ENCODE results near the gene MCC.

The MCC gene

DNA sequence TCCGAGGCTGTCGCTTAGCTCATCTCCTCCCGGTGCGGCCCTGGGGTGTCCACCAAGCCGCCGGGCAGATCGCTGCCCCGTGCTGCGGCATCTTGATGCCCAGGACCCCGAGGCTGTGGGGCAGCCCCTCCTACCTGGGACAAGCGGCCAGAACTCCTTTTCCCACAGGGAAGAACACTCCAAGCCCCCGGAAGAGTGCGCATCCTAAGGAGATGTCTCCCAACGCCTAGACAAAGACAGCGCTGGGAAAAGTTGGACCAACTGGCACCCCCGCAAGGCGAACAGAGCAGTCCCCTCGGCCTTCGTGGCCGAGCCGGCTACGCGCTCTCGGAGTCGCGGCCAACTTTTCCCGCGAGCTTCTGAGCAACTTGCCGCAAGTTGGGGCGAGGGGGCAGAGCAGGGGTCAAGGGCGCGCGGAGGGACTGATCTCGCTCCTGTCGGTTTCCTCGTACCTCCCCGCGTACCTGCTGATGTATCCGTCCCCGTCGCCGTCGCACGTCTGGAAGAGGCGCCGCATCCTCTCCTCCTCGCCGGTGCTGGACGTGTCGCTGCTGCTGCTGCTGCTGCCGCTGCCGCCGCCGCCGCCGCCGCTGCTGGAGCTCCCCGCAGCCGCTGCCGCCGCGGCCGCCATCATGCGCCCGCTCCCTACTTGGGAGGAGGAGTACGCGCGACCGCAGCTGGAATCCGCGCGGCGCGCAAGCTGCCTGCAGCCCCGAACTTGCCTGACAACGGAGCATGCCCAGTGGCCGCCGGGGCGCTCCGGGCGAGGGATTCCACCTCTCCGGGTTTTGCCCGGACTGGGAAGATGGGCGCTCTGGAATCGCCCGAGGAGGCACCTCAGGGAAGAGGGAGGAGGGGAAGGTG, at the start of gene MCC:
MCC (minus strand) TSS at position 673 of the 864 bp plus-strand sequence.
- DNase-seq (ENCODE audit: low read depth) = no peak

DNA sequence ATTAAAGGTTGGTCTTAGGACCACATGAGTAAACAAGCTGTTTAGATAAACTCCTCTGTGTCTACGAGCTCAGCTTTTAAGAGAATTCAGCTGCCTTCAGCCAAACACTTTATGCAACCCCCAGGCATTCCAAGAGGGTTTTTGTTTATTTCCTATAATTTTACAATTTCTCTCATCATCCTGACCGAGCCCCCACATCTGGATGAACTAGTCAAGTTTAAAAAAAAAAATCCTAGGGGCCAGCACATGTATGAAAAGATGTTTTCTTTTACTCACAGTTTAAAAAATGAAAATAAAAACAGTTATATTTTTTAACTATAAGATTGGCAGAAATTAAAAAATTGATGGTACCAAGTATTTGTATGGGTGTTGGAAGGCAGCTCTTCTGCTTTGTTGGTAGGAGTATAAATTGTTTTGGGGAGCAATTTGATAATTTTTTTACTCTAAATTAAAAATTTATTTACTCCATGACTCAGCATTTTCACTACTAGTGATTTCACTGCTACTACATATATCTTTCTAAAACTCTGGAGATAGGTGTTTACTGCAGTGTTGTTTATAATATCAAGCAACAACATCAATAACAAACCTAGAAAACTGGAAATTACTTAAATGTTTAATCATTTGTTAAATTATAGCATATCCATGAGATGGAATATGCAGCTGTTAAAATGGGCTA, 43.4 kb upstream of the MCC start:
- no peak for DNase-seq (ENCODE audit: low read depth)

DNA sequence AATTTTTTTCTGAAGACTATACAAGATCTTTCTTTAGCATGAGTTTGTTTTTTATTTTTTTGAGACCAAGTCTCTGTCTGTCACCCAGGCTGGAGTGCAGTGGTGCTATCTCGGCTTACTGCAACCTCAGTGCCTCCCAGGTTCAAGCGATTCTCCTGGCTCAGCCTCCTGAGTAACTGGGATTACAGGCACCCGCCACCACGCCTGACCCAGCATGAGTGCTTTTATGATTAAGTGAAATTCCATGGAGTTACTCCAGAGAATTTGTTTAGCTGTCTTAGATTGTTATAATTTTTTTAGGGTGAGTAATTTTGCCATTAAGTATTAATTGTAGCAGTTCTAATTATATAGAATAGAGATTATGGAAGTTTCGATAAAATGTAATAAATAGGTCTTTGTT, 39.5 kb upstream of the MCC start:
- DNase-seq (ENCODE audit: low read depth) = no peak

DNA sequence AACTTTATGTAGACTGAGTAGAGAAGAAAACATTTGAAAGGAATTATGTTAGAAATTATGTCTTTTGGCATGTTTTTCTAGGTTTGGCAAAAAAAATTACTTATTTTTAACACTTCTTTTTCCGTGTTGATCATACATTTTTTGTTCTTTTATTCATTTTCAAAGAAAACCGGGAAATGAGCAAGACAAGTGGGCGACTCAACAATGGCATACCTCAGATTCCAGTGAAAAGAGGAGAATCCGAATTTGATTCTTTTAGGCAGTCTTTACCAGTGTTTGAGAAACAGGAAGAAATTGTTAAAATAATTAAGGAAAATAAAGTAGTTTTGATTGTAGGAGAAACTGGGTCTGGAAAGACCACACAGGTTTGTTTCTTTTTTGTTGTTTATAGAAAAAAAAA, 38.2 kb upstream of the MCC start:
- DNase-seq (ENCODE audit: low read depth) = no peak

DNA sequence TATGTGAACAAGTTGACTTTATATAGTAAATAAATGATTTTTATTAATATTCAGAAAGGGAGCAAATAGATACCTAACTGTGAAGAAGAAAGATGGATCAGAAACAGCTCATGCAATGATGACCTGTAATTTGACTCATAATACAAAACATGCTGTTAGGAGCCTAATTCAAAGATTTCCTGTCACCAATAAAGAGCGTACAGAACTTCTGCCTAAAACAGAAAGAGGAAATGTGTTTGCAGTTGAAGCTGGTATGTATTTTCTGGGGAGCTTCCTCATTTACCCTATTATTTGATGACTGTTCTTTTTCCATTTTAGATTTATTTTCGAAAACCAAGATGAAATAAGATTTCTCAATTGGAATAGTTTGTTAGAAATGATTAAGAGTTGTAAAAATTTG, 36.7 kb upstream of the MCC start:
- DNase-seq (ENCODE audit: low read depth) = no peak

DNA sequence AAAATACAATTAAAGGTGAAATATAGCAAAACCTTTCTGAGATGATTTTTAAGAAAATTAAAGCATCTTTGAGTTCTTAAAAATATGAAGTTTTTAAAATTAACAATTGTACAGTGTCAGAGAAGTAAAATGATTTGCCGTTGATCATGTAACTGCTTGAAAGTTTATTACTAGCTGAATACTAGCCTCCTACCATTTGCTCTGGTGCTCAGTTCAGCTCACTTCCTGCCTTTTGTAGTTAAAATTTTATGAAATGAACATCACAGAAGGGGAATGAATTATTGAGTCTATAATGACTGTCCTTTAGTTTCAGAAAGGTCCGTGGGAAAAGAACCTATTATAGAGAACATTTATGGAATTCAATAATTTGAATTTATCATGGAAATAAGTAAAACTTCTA, 34.9 kb upstream of the MCC start:
- DNase-seq (ENCODE audit: low read depth) = no peak

DNA sequence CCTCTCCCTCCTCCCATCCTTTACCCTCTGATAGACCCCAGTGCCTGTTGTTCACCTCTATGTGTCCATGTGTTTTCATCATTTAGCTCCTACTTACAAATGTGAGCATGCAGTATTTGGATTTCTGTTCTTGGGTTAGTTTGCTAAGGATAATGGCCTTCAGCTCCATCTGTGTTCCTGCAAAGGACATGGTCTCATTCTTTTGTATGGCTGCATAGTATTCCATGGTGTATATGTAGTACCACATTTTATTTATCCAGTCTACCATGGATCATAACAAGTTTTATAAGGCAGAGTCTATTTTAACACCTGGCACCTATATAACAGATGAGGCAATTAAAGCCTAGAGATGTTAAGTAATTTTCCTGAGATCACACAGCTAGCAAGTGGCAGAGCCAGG, 32.6 kb upstream of the MCC start:
- no peak for DNase-seq (ENCODE audit: low read depth)

DNA sequence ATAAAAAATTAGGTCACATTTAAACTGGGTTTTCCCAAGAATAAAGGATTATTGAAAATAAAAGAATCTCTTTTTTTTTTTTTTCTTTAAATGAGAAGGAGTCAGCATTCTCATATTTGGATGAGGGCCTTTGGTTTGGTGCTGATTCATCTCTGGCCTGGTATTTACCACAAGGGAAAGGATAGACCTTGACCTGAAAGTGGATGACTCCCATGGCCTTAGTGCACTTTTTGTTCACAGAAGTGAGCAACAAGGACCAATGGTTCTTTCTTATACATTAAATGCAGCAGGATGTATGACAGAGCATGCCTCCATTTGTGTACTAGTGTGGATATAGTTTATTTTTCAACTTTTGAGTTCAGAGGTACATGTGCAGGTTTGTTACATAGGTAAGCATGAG, 32.2 kb upstream of the MCC start:
- DNase-seq (ENCODE audit: low read depth) = no peak

DNA sequence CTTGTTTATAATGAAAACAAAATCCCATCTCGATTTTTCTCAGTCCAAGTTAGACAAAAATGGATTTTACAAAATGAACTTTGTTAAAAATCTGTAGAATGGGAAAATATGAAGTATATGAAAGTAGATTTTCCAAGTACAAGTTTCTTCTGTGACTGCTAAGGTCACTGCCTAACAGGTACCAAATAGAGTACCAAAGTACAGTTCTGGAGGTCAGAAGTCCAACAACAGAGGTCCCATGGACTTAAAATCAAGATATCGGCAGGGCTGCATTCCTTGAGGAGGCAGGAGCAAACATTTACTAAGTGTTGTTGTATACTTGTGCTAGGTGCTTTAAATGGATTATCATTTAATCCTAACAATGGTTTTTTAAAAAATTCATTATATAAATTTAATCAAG, 31.2 kb upstream of the MCC start:
- DNase-seq (ENCODE audit: low read depth) = no peak

DNA sequence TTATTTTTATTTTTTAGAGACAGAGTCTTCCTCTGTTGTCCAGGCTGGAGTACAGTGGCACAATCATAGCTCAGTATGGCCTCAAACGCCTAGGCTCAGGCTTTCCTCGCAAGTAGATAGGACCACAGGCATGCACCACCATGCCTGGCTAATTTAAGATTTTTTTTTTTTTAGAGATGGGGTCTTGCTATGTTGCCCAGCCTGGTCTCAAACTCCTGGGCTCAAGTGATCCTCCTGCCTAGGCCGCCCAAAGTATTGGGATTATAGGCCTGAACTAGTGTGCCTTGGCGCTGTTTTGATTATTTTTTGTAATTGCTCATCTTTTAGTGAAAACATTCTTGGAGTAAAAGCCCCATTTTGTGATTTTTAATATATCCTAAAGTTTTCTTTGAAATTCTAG, 30.6 kb upstream of the MCC start:
- no peak for DNase-seq (ENCODE audit: low read depth)

DNA sequence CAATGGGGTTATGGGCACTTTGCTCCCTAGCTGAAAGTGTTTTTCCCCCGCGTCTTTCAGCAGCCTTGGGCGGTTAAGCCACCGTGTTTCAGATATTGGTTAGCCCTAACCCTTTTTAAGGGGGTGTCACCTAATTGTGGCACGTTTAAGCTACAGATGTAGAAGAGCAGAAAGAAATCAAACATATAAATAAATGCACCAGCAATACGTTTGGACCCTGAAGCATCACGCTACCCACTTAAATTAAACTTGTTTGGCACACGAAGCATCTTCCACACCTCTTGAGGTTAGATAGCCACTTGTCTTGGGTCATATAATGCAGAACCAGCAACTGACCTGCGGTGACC, 26.0 kb upstream of the MCC start:
- no peak for DNase-seq (ENCODE audit: low read depth)

DNA sequence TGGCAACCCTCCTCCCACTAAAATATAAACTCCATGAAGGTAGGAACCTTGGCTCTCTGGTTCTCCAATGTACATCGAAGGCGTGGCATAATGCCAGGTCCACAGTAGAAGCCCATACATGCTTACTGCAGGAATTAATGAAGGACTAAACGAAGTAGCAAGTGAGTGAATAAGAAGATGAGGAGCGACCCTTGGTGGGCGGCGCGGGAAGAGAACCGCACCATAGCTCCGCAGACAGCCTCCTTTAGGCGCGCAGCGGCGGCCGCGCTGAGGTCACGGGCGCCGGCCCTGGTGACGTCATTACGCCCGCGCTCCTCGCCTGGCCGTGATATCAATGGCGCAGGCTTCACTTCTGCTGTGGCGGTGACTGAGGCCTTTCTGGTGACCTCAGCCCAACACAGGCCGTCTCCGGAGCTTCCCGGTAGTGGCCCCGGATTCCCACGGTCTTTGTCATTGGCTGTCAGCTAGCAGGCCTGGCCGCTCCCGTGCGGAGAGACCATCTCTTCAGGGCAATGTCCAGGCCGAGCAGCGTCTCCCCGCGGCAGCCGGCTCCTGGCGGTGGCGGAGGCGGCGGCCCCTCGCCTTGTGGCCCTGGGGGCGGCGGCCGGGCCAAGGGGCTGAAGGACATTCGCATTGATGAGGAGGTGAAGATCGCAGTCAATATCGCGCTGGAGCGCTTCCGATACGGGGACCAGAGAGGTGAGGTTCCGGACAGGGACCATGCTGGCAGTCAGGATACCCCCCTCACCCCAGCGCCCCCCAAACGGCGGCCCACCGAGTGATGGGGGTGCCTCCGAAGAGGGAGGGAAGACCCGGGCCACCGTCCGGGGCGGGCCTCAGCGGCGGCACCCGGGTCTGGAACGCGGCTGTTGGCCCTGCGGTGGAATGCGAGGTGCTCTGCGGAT, 25.4 kb upstream of the MCC start, which contains the start of gene YTHDC2:
YTHDC2 (plus strand) TSS at position 311 of the 905 bp plus-strand sequence; CDS start at position 513, 202 bp downstream.
- DNase-seq (ENCODE audit: low read depth) = peak; percentile 75

DNA sequence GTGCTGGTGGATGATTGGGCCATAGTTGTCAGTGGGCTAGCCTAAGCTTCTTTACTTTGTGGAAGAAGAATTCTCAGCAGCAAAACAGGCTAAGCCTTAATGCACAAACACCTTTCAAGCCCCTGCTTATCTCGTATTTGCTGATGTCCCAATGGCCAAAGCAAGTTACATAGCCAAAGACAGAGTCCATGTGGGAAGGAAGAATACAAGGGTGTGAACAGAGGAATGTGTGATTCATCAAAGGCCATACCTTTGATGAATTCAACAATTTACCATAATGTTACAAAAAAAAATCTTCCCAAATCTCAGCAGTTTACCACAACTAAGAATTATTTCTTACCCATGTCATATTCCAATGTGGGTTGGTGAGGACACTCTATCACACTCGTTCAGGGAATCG, 24.1 kb upstream of the MCC start:
- no peak for DNase-seq (ENCODE audit: low read depth)

DNA sequence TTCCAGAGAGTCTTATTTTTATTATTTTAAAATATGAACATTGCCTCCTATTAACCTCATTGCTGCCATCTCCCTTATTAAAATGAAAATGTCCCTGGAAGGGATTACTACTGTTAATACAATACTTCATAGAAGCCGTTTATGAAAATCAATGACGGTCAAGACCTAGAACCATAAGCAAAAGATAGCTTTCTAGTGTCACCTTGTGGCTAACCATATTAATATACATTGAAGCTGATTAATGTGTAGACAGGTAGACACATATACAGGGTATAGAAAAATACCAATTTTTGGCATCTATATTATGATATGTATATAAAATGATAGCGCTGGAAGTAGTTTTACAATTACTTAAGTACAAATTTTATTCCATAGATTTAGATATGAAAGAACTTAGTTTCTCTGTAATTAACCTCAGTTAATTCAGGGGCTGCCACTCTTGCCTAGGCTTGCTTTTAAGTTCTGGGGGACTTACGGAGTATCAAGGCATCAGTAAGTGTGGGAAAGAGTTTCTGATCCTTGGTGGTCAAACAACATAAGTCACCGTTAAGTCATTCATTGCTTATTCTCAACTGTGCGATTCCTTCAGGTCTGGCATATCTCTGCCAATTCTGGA, 22.7 kb upstream of the MCC start:
- no peak for DNase-seq (ENCODE audit: low read depth)

DNA sequence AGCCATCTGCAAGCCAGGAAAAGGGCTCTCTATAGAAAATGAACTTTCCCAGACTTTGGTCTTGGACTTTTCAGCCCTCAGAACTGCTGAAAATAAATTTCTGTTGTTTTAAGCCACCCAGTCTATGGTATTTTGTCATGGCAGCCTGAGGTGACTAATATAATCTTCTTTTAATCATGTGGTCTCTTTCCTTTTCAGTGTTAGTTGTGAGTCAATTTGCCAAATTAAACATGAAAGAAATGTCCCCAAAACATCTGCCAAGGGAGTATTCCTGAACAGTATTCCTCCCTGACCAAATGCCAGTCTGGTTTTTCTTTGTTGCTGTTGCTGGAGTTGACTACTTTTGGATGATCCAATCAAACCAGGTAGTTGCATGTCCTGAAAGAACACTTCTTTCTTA, 20.5 kb upstream of the MCC start:
- DNase-seq (ENCODE audit: low read depth) = no peak

DNA sequence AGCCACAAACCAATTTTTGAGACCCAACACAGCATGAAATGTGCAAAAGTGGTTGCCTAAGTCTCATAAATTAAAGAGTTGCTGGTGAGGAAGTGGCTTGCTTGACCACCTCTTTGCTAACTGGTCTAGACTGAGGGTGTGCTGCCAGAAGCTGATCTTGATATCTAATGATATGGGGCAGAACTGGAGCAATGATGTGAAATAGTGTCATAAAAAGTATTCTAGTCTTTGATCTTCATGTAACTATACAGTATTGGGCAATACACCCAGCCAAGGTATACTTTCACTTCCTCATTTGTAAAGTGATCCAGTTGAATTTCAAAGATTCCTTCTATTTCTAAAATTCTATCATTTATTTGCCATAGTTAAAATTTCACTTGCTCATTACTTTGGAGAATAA, 19.3 kb upstream of the MCC start:
- DNase-seq (ENCODE audit: low read depth) = no peak

DNA sequence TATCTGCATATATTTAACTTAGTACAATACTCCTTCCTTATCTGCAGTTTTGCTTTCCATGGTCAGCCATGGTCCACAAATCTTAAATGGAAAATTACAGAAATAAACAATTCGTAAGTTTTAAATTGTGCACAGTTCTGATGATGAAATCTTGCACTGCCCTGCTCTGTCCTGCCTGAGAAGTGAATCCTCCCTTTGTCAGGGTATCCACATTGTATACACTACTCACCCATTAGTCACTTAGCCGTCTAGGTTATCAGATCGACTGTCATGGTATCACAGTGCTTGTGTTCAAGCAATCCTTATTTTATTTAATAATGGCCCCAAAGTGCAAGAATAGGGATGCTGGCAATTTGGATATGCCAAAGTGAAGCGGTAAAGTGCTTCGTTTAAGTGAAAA, 16.9 kb upstream of the MCC start:
- no peak for DNase-seq (ENCODE audit: low read depth)

DNA sequence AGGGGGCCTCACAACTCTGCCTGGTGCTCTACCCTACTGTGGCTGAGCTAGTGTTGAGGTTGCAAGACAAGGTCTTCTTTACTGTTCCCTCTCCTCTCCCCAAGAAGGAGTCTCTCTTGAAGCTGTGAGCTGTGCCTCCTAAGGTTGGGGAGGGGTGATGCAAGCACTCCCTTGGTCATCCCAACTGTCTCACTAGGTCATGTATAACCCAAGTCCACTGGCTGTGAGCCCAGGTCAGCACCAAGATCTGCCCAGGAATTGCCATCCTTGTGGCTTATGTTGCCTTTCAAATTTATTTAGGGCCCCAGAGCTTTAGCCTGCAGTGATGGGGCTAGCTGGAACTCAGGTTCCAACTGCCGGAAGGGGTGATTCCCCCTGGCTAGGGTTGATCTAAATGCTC, 14.9 kb upstream of the MCC start:
- DNase-seq (ENCODE audit: low read depth) = no peak

DNA sequence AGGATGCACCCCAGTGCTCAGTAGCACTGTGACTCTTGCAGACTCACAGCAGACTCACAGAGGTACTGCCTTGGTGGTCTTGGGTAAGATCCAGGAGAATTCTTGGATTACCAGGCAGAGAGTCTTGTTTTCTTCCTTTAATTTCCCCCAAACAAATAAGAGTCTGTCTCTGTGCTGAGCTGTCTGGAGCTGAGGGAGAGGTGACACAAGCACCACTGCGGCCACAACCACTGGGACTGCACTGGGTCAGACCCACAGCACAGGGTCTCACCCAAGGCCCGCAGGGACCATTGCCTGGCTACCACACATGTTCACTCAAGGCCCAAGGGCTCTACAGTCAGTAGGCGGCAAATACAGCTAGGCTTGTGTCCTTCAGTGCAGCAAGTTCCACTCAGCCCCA, 13.8 kb upstream of the MCC start:
- no peak for DNase-seq (ENCODE audit: low read depth)

DNA sequence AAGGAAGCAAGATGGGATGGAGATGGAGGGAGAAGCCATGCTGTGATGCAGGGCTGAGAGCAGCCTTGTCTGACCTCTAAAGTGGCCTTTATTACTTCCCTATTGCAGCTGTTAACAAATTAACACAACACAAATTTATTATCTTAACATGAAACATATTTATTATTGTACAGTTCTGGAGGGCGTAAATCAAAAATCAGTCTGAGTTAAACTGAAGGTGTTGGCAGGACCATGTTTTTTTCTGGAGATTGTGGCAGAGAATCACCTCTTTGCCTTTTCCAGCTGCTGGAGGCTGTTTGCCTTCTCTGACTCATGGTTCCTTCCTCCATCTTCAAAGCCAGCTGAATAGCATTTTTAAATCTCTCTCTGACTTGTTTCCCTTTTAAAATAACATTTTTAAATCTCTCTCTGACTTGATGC, 7.2 kb upstream of the MCC start:
- DNase-seq (ENCODE audit: low read depth) = no peak

DNA sequence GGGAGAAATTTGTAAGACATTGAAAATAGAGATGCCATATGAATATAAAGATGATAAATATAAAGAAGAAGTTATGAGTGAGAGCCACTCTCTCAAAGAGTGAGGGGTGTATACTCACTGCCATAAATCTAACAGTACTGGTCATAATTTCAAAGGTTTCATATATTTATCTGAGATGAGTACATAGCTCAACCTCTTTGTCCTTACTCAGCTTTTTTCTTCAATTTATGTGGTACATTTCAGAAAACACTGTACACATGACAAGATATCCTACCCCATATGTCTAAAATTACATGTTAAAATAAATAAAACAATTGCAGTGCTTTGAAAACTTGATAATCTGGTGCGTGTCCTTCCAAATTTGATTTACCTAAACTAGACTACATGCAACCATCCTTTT, 5.2 kb upstream of the MCC start:
- DNase-seq (ENCODE audit: low read depth) = no peak

DNA sequence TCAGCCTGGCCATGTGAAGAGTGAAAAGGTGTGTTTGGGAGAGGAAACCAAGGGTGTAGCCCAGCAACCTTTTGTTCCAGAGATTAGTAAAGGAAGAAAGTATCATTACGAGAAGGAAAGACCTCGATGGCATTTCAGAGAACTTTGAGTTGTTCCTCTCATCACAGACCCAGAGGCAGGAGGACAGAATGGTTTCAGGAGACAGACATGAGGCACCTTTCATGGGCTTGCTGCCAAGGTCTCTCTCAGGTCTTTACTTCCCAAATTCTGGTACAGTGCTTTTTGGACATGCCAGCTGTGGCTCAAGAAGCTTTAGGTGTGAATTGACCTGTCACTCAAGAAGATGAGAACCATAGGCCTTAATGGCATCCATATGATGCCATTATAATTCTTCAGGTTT, 2.8 kb upstream of the MCC start:
- DNase-seq (ENCODE audit: low read depth) = no peak
